ENCODE measurements around the gene C2orf76.

DNA sequence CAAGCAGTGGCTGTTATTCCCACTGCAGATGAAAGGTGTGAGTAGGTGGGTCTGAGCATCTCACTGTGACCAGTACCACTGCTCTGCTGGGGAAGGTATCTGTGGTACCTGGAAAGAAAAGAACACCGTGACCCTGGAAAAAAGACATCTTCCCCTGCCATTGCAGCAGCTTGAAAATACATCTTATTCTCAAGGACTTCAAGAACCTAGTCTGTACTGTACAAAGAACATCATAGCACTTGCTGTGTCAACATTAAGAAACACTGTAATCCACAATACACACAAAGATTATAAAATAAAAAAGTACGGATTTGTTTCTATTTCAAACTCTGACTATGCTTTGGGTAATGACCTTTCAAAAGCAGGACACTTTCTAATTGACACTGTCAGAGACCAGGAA, 28.9 kb downstream of the C2orf76 start:
- TF ChIP-seq CTCF (IDR thresholded peaks at IDR 0.05; ENCODE audit: insufficient read depth, low read length, poor library complexity, severe bottlenecking): no peak
- no peak for TF ChIP-seq EZH2phosphoT487 (conservative IDR thresholded peaks at IDR 0.05; ENCODE audit: low read length)

All from SU-DHL-6 (cell line).